ENCODE measurements around the gene SS18L1. TPM values are rescaled to one million over a fixed set of nuclear protein-coding genes. Genes with fewer than 3 reads are reported as not detected.

The SS18L1 gene
- total RNA-seq, 1 donor from 2014 or later, result 17.1 TPM

GRCh38 chr20:62191781-62192559 lies 48.4 kb downstream of the SS18L1 start:
- DNase-seq (ENCODE audit: extremely low read depth, low read depth, low spot score), result no peak

- no peak for DNase-seq (ENCODE audit: extremely low read depth, low read depth, low spot score)
Observed at GRCh38 chr20:62192635-62193034, 49.1 kb downstream of the SS18L1 start.

- DNase-seq (ENCODE audit: extremely low read depth, low read depth, low spot score), result no peak
Observed at GRCh38 chr20:62193079-62194025, 49.8 kb downstream of the SS18L1 start.

- no peak for DNase-seq (ENCODE audit: extremely low read depth, low read depth, low spot score)
Observed at GRCh38 chr20:62195075-62195405, 51.5 kb downstream of the SS18L1 start.

GRCh38 chr20:62195736-62196135 lies 52.2 kb downstream of the SS18L1 start:
- DNase-seq (ENCODE audit: extremely low read depth, low read depth, low spot score), result no peak

- DNase-seq (ENCODE audit: extremely low read depth, low read depth, low spot score), result no peak
Observed at GRCh38 chr20:62196286-62196685, 52.7 kb downstream of the SS18L1 start.

GRCh38 chr20:62197311-62197710 lies 53.7 kb downstream of the SS18L1 start:
- DNase-seq (ENCODE audit: extremely low read depth, low read depth, low spot score), result no peak

- no peak for DNase-seq (ENCODE audit: extremely low read depth, low read depth, low spot score)
Observed at GRCh38 chr20:62197801-62198200, 54.2 kb downstream of the SS18L1 start.

- DNase-seq (ENCODE audit: extremely low read depth, low read depth, low spot score), result no peak
Observed at GRCh38 chr20:62198496-62198895, 54.9 kb downstream of the SS18L1 start.

GRCh38 chr20:62198931-62199330 lies 55.4 kb downstream of the SS18L1 start:
- DNase-seq (ENCODE audit: extremely low read depth, low read depth, low spot score), result no peak

GRCh38 chr20:62200491-62201172 lies 57.1 kb downstream of the SS18L1 start:
- DNase-seq (ENCODE audit: extremely low read depth, low read depth, low spot score), result no peak

GRCh38 chr20:62201173-62202082 lies 57.9 kb downstream of the SS18L1 start:
- no peak for DNase-seq (ENCODE audit: extremely low read depth, low read depth, low spot score)

- DNase-seq (ENCODE audit: extremely low read depth, low read depth, low spot score), result no peak
Observed at GRCh38 chr20:62202083-62202395, 58.5 kb downstream of the SS18L1 start.

- no peak for DNase-seq (ENCODE audit: extremely low read depth, low read depth, low spot score)
Observed at GRCh38 chr20:62202676-62203377, 59.3 kb downstream of the SS18L1 start.

GRCh38 chr20:62203378-62204030 lies 59.9 kb downstream of the SS18L1 start:
- DNase-seq (ENCODE audit: extremely low read depth, low read depth, low spot score), result no peak

- no peak for DNase-seq (ENCODE audit: extremely low read depth, low read depth, low spot score)
Observed at GRCh38 chr20:62205618-62206387, 62.2 kb downstream of the SS18L1 start.

GRCh38 chr20:62206388-62206775 lies 62.8 kb downstream of the SS18L1 start:
- no peak for DNase-seq (ENCODE audit: extremely low read depth, low read depth, low spot score)

GRCh38 chr20:62208061-62208794 lies 64.7 kb downstream of the SS18L1 start:
- no peak for DNase-seq (ENCODE audit: extremely low read depth, low read depth, low spot score)

All from glomerular endothelial cell (primary cell).